DMS 273 (cell line): Measurements from ENCODE around the gene GPRC5C.

ENCODE experiments used
- DNase-seq: peaks from one replicate; lab custom pipeline; 2025; ENCODE audit not compliant: unreplicated experiment; lab: John Stamatoyannopoulos, UW

The GPRC5C gene, protein sequence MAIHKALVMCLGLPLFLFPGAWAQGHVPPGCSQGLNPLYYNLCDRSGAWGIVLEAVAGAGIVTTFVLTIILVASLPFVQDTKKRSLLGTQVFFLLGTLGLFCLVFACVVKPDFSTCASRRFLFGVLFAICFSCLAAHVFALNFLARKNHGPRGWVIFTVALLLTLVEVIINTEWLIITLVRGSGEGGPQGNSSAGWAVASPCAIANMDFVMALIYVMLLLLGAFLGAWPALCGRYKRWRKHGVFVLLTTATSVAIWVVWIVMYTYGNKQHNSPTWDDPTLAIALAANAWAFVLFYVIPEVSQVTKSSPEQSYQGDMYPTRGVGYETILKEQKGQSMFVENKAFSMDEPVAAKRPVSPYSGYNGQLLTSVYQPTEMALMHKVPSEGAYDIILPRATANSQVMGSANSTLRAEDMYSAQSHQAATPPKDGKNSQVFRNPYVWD

DNA sequence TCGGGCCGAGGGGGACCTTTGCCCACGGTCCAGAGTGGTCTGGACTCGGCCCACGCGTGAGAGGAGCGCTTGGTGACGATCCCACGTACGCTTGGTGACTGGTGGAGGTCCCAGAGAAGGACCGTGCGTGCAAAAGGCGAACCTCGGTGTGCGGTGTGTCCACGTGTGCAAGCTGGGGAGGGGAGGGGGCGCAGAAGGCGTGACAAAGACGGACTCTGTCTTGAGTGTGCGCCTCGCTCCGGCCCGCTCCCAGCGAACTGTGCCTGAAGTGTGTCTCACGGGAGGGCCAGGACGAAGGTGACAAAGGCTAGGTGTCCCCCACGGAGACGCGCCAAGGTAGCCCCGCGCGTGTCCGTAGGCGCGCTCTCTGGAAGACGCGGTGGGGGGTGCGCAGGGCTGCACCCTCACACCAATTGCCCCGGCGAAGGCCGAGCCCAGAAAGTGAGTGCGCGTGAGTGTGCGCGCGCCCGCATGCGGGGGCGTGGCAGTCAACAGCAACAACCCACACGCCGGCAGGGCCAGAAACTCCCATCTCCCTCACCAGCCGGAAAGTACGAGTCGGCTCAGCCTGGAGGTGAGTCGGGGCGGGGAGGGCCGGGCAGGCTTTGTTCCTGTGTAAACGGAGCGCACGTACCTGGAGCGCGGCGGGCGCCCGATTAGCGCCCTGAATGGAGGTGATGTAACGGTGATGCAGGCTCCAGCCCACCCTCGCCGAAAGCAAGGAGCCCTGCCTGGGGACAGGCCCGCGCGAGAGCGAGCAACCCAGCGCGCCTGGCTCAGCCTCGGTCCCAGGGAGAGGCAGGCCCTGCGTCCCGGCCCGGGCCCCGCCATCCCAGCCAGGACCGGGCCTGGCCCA lies at the start of gene GPRC5C:
TSS of gene GPRC5C (plus strand) at position 521 of the 856 bp plus-strand sequence. CDS start 7,689 bp downstream, outside the sequence.
- peak; percentile 92 for DNase-seq

DNA sequence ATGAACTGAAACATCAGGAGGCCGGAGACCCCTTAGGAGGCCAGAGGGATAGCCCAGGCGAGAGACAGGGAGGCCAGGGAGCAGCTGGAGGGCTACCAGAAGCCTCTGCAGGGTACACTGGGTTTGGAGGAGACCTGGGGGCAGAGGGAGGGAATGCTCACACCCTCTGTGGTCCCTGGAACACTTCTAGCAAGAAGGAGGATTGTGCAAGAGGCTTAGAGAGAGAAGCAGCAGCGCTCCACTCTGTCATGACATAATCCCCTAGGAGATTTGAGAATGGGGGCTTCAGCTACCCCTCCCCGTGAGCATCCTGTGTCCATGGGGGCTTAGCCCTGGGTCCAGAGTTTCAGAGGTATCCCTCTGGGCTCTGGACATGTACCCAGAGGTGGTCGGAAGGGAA lies 48.7 kb upstream of the GPRC5C start:
- no peak for DNase-seq

DNA sequence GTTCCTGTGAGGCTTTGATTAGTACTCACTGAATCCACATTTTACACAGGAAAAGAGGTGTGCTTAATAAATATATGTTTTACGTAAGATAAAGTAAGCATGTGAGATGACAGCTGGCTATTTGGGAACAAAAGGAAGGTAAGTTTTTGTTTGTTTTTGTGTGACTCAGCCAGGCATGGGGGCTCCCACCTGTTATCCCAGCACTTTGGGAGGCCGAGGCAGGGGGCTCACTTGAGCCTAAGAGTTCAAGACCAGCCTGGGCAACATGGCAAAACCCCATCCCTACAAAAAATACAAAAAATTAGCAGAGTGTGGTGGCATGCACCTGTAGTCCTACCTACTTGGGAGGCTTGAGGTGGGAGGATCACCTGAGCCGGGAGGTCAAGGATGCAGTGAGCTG lies 46.7 kb upstream of the GPRC5C start:
- DNase-seq: no peak

DNA sequence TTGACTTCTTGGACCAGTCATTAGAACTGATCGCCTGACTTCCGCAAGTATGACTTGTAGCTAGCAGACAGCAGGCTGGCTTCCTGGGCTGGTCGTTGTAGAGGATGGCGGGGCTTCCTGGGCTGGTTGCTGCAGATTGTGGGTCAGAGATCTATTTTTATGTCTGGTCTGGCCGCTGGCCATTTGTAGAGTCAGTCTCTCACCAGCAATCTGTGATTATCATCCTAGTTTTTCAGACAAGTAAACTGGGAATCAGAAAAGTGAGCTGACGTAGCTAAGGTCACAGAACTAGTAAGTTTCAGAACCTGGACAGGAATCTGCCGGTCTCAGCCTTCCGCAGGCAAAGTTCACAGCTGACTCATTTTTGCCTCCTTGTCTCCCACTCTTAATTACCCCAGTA lies 45.5 kb upstream of the GPRC5C start:
- DNase-seq: no peak

DNA sequence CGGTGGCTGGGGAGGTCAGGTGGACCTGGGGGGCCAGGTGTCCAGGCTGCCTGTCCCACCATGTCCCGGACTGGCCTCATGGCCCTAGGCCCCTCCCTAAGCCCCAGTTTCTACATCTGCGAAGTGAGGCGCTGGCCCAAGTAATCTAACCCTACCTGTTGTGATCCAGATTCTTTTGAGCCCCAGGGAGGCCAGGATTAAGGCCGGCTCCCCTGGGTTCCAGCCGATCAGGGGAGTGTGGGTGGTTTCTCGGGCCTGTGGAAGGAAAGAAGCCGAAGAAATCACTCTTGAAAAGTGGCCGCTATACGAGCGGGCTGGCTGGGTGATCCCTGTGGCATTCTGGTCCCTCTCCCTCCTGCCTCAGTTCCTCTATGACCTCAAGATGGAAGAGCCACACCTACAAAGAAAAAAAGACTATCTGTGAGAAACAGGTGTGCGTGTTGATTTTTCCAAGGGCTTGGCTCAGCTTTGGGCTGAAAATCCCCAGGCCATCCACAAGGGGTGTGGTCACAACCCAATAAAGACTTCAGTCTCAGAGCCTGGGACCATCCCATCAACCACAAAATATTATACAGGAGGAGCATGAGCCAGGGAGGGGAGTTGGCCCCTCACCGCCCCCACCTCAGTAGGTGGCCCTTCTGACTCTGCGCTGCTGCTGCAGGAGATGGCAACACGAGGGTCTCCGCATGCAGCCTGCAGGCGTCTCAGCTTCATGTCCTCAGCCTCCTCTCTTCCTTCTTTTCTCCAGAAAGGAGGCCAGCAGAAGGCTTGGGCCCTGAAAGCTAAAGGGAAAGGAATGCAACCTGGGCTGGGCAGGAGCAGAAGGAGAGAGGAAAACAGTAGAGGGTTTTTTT lies 44.3 kb upstream of the GPRC5C start:
- DNase-seq: no peak

DNA sequence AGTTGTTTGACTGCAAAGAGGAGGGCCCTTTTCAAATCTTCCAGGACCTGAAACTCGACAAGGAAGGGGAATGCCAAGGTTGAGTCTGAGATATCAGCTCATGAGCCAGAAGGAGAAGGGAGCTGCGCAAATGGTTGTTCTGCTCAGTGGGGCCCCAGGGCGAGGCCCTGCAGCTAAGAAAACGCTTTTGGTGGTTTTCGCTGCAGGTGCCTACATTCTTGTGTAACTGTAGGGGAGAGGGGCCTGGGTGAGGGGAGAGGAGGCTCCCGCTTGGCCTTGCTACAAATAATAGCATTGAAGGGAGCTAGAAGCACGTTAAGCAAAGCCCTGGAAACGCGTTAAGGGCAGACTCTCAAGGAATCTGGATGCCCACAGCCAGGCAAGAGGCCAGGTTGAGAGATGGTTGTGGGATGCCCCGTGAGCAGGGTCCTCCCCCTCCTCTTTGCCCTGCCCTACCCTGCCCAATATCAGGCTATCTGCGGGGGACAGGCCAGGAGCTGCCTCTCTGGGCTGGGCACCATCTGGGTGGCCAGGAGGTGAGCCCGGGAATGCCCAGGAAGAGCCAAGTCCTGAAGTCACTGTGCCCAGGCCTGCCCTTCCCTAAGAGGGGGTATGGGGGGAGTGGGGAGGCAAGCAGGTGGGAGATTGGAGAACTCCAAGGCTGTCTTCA lies 42.7 kb upstream of the GPRC5C start:
- peak; percentile 52 for DNase-seq

DNA sequence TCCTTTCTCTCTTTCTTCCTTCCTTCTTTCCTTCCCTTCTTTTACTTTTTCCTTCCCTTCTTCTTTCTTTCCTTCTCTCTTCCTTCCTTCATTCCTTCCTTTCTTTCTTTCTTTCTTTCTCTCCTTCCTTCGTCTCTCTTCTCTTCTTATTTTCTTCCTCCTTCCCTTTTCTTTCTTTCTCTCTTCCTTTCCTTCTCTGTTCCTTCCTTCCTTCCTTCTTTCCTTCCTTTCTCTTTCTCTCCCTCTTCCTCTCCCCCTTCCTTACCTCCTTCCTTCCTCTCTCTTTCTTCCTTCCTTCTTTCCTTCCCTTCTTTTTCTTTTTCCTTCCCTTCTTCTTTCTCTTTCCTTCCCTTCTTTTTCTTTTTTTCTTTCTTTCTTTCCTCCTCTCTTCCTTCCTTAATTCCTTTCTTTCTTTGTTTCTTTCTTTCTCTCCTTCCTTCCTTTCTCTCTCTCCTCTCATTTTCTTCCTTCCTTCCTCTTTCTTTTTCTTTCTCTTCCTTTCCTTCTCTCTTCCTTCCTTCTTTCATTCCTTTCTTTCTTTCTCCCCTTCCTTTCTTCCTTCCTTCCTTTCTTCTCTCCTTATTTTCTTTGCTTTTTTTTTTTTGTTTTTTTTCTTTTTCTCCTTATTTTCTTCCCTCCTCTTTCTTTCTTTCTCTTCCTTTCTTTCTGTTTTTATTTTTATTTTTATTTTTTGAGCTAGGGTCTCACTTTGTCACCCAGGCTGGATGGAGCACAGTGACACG lies 41.8 kb upstream of the GPRC5C start:
- DNase-seq: no peak

DNA sequence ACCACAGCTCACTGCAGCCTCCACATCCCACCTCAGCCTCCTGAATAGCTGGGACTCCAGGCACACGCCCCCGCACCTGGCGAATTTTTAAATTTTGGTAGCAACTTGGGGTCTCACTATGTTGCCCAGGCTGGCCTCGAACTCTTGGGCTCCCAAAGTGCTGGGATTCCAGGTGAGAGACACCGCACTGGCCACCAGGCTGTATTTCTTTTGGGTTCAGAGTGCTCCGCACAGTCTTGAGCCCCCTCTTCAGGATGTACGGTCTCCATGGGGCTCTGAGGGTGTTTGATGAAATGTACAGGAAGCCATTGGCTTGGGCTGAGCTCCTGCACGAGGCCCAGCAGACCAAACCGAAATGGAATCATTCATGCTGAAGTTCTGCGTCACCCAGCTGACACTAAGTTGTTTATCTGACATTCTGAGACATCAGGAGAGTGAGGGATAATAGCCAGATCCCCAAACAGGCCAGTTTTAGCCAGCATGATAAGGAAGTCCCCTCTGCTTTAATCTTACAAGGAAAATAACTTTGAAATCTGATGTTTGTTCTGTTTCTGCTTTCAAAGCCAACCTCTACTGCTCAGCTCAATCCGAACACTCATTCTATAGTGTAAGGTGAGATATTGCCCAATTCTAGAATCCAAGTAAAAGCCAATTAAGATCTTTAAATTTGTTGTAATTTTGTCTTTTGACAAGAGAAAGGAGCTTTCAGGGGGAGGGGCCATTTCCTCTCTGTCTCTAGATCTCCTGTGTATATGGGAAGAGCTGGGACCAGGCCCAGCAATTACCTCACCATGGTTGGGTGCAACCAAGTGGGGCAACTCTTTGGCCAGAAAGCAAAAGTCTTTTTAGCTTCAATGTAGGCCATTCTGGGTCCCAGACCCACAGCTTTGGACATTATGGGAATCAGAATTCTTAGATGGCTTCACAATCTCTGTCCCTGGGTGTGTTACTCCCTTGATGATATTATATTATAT lies 40.9 kb upstream of the GPRC5C start:
- DNase-seq: no peak

DNA sequence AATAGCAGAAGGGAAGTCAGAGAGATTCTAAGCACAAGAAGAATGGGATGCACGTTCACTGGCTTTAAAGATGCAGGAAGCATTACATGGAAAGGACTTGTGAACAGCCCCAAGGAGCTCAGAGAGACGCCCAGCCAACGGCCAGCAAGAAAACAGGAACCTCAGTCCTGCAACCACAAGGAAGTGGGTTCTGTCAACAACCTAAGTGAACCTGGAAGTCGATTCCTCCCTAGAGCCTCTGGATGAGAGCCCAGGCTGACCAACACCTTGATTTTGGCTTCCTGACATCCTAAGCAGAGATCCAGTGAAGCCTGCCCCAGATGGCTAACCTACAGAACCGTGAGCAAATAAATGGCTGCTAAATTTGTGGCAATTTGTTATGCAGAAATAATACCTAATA lies 40.1 kb upstream of the GPRC5C start:
- DNase-seq: no peak

DNA sequence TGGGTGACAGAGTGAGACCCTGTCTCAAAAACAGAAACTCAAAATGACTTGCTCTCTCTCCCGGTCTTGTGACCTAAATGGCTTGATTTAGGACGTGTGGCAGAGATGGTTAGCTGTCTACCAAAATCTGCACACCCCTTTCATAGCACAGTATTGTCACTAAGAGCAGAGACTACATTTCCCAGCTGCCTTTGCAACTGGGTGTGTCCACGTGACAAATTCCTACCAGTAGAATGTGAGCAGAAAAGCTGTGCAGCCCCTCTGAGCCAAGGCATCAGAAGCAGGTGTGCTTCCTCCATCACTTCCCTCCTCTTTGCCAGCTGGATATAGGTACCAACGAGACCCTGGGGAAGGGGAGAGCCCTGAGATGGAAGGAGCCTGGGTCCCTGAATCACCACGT lies 39.0 kb upstream of the GPRC5C start:
- peak; percentile 54 for DNase-seq

DNA sequence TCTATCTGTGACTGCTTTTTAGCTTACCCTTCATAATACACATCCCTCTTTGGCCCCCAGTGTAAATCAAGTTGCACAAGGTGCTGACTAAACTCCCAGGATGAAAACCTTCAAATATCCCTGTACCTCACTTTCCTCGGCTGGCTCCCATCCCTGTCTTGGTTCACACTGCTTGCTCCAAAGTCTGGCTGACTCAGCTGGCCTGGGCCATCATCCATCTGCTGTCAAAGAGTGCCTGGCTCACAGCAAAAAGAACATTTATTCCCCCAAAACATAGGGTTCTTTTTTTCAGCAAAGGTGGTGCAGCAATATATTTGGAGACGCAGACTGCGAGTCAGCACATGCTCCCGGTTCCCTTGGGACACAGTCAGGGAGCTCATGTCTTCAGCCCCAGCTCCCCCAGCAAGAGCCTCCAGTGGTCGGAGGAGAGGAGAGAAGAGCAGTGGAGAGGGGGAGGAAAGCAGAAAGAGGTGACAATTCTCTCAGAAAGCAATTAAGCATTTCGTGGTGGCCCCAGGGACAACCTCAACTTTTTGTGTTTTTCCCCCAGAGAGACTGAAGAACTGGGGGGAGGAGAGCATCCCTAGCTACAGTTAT lies 38.4 kb upstream of the GPRC5C start:
- peak; percentile 28 for DNase-seq

DNA sequence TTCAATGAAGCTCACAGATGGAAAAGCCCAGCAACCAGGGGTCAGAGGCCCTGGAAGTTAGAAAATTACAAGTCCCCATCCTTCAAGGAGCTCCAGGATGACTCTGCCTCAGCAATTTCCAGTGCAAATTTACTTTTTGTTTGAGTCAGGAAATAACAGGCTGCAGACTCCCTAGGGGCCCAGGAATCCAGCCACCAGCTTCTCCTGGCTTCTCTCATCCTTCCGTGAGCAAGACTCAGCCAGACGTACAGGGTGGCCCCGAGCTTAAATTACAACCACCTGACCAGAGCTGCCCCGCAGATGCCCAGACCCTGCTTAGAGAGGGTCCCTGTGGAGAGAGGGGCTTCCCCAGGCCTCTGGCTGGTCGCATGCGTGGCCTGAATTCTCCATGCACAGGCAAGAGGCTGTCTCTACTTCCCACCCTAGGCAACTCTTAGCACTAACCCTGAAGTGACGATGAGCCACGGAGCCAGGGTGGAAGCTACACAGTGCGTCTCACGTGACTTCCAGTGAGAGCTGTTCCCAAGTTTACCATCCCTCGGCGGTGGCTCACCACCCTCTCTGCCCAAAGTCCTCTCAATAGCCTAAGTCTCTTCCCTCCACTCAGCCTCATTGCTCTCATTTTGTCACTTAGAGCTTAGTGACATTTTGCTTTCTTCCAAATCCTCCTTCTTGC lies 37.5 kb upstream of the GPRC5C start:
- no peak for DNase-seq

DNA sequence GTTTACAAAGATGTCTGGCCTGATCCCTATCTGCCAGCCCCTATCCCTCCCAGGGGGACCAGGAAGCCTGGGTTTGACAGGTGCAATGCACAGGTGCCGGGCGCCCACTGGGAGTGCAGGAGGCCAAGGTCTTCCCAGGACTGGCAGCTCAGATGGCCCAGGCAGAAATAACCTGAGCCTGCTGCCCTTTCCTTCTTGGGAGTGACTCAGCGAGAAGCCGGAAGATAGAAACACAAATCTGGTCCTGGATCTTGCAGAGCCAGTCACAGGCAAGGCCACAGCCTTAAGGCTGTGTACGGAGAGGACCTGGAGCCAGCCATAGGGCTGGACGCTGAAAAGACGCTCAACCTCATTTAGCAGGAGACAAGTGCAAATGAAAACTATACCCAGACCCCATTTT lies 36.9 kb upstream of the GPRC5C start:
- DNase-seq: no peak

DNA sequence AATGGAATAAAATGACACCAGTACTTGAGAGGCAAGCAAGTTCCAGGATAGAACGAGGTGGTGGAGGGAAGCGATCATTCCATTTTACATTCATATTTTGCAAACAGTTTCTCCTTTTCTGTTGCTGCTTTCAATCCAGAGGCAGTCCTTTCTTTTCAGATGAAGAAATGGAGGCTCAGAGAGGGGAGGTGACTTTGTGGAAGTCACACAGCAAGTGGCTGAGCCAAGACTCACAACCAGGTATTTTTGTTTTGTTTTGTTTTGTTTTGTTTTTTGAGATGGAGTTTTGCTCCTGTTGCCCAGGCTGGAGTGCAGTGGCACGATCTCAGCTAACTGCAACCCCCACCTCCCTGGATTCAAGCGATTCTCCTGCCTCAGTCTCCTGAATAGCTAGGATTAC lies 35.3 kb upstream of the GPRC5C start:
- no peak for DNase-seq

DNA sequence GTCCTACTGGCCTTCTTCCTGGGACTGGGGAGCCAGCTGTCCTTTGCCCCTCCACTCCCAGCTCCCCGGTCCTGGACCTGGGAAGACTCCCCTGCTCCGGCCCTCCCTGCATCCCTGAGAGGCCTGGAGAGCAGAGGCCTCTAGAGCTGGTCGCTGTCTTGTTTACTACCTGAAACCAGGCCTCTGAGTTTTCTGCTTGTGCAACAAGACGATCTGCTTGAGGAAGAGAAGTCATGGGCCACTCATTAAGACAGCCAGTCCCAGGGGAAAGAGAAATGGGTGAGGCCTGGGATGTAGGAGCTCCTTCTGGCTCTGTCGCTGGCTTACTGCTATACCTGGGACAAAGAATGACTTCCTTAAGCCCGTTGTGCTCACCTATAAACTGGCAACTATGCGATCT lies 29.8 kb upstream of the GPRC5C start:
- no peak for DNase-seq

DNA sequence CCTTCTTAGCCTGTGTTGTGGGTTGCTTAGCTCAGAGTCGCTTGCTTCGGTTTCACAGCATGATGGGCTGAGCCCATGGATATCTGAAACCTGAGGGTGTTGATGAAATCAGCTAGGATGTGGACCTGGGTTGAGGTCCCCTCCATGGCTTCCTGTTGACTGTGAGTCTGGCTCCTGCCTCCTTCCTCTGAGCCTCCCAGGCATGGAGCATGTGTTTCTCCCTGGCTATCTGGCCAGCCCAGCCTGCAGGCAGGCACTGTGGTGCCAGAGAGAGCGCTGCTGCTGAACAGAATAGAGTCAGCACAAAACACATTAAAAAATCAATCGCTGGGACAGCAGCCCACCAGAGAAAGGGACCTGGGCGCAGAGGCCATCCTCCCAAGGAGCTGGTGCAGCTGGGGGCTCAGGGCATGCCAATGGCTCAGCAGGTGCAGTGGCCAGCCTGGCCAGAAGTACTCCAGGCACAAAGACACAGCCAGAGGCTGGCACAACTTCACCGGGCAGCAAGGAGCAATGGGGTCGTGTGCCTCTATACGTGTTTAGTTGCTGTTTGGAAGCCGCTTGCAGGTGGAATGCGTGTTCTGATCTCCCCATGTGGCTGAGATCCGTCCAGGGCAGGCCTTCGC lies 28.3 kb upstream of the GPRC5C start:
- DNase-seq: no peak

DNA sequence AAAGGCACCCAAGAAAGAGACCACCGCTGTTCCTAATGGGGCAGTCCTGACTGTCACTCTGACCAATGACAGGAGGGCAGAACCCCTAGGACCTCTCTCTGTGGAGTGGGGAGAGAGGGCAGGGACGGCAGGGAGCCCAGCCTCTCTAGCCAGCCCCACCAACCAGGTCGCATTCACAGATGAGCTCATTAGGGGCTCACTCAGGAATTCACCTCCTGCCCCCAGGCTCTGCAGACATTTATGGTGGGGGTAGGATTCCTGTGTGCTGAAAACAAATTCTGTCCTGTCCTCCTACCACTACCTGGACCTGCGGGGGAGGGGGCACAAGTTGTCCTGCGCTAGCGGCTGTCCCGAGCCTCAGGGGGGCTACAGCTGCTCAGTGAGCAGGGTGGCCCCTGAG lies 27.7 kb upstream of the GPRC5C start:
- DNase-seq: no peak
